ENCODE results near the gene KCNJ2. TPM values are rescaled to one million over a fixed set of nuclear protein-coding genes. Genes with fewer than 3 reads are reported as not detected.

KCNJ2 gene
- total RNA-seq, 2 experiments from 2014 or later, result not detected

DNA sequence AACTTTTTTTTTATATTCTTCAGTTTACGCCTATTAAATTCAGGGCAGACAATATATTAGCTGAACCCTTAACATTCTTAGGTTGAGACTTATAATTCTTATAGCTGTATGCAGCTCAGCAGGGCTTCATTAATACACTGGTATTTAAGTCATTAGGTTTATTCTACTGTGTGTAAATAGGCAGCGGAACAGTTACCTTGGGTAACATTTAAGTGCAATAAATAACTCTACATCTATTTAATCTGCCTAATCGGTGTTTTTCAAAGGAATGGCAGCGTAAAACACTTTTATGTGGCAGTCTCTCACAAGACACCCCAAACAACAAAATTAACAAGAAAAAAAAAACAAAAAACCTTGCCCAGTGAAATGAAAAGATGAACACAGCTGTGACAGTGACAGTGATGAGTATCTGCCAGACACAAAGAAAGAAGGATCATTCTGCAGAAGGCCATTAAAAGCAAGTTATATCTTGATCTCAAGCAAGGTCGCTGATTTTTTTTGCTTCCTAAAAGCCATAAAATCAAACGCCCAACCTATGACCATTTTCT lies 32.6 kb downstream of the KCNJ2 start:
- no peak for DNase-seq
- Mint-ChIP-seq H3K27me3 (no peaks in the 10 kb centered on the region), H3K4me3 (no peak overlapping the region), H3K9me3 (no peaks in the 10 kb centered on the region), H3K4me1 (no peaks in the 10 kb centered on the region), H3K36me3 (ENCODE audit: low read depth) (no peaks in the 10 kb centered on the region), H3K27ac (no peak overlapping the region)
- ChIA-PET CTCF (no interaction called here), POLR2A (no interaction called here)

DNA sequence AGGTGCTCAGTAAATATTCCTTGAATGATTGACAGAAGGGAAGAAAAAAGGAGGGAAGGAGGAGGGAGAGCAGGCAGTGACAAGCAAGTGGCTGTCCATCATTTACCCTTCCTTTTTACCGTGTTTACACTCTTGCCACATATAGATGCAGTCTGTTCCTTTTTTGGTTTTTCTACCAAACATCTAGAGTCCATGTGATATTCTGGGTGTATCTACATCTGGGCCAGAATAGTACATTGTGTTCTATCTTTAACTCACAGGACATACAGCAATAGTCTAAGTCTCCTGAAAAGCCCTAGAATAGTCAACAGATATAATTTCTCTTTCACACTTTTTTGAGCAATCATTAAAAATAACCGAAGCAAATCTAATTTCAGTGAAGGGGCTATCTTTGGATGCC lies 33.5 kb downstream of the KCNJ2 start:
- DNase-seq, result no peak
- CTCF ChIA-PET, result no interaction called here
- Mint-ChIP-seq H3K4me3 (no peak overlapping the region), H3K27me3 (no peaks in the 10 kb centered on the region), H3K36me3 (ENCODE audit: low read depth) (no peaks in the 10 kb centered on the region), H3K27ac (no peak overlapping the region), H3K9me3 (no peaks in the 10 kb centered on the region), H3K4me1 (no peaks in the 10 kb centered on the region)
- POLR2A ChIA-PET, result no interaction called here

DNA sequence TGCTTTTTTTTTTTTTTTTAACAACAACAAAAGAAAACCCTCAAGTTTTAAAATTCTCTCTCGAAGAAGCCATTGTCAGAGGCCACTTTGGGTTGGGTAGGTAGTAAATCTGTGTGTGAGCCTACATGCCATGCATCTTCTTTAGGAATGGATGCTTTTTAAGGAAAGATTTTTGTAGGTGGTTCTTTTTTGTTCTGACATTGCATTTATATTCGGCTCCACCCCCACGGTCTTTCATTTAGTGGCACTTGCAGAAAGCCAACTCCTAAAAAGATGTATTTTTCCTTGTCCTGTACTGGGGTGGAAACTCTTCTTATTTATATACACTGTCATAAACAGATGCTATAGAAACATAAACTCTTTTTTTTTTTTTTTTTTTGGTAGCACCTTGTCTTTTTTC lies 35.1 kb downstream of the KCNJ2 start:
- no peaks in the 10 kb centered on the region for H3K4me1 Mint-ChIP-seq
- no peaks in the 10 kb centered on the region for H3K9me3 Mint-ChIP-seq
- no peaks in the 10 kb centered on the region for H3K36me3 Mint-ChIP-seq (ENCODE audit: low read depth)
- no peak overlapping the region for H3K4me3 Mint-ChIP-seq
- ChIA-PET CTCF (no interaction called here), POLR2A (no interaction called here)
- no peak overlapping the region for H3K27ac Mint-ChIP-seq
- no peaks in the 10 kb centered on the region for H3K27me3 Mint-ChIP-seq
- no peak for DNase-seq

DNA sequence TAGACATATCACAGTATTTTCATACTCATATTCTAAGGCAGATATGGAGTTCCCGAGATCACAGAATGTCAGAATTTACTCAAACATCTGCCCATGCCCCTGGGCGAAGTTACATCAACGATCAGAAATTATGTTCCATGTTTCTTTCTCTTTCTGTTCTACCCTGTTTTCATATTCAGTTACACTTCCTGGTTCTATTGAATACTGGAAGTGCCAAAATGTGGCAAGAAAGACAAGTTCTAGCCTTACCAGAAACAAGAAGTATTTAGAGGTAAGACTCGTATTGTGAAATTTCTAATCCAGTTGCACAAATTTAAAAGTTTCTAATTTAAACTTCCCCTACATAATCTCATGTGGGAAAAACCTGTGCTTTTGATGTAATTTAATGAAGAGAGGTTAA lies 36.1 kb downstream of the KCNJ2 start:
- ChIA-PET CTCF (no interaction called here), POLR2A (no interaction called here)
- Mint-ChIP-seq H3K27me3 (no peaks in the 10 kb centered on the region), H3K27ac (no peak overlapping the region), H3K4me3 (no peak overlapping the region), H3K9me3 (no peaks in the 10 kb centered on the region), H3K4me1 (no peaks in the 10 kb centered on the region), H3K36me3 (ENCODE audit: low read depth) (no peaks in the 10 kb centered on the region)
- no peak for DNase-seq

DNA sequence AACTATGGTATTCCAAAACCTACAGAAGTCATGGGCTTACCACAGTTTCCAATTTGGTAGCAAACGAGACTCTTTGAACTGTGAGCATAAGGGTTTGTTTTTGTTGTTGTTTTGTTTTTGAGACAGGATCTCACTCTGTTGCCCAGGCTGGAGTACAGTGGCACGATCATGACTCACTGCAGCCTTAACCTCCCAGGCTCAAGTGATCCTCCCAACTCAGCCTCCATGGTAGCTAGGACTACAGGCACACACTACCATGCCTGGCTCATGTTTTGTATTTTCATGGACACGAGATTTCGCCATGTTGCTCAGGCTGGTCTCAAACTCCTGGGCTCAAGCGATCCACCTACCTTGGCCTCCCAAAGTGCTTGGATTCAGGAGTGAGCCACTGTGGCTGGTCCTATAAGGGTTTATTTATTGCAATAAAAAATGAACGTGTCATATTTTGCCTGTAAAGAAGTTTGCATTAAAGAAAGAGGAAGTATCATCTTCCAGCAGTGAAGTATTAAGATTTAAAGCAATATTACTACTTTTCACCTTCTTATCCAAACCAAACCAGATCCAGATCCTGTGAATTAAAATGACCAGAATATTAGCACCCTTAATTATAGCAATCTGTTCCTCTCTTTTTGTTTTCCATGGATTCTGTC lies 37.2 kb downstream of the KCNJ2 start:
- CTCF ChIA-PET, result no interaction called here
- Mint-ChIP-seq H3K4me3 (no peak overlapping the region), H3K36me3 (ENCODE audit: low read depth) (no peaks in the 10 kb centered on the region), H3K9me3 (no peaks in the 10 kb centered on the region), H3K27me3 (no peaks in the 10 kb centered on the region), H3K4me1 (no peaks in the 10 kb centered on the region), H3K27ac (no peak overlapping the region)
- no peak for DNase-seq
- POLR2A ChIA-PET, result no interaction called here

DNA sequence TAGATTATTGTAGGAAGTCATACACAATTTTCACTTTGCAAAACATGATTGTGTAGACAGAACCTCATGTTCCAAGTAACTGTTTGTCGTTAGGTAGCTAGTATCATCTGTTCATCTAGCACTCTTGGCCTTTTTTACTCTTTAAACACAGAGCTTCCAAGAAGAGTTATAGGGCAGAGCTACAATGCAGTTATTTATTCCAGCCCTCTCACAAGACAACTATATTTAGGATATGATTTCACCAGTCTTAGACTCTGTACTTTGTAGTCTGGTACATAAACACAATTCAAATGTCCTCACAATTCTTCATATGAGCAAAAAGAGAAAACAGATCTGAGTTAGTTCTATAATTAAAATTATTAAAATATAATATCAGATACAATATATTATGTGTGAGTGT lies 37.9 kb downstream of the KCNJ2 start:
- Mint-ChIP-seq H3K27ac (no peak overlapping the region), H3K27me3 (no peaks in the 10 kb centered on the region), H3K4me1 (no peaks in the 10 kb centered on the region), H3K36me3 (ENCODE audit: low read depth) (no peaks in the 10 kb centered on the region), H3K4me3 (no peak overlapping the region), H3K9me3 (no peaks in the 10 kb centered on the region)
- no peak for DNase-seq
- ChIA-PET POLR2A (no interaction called here), CTCF (no interaction called here)

DNA sequence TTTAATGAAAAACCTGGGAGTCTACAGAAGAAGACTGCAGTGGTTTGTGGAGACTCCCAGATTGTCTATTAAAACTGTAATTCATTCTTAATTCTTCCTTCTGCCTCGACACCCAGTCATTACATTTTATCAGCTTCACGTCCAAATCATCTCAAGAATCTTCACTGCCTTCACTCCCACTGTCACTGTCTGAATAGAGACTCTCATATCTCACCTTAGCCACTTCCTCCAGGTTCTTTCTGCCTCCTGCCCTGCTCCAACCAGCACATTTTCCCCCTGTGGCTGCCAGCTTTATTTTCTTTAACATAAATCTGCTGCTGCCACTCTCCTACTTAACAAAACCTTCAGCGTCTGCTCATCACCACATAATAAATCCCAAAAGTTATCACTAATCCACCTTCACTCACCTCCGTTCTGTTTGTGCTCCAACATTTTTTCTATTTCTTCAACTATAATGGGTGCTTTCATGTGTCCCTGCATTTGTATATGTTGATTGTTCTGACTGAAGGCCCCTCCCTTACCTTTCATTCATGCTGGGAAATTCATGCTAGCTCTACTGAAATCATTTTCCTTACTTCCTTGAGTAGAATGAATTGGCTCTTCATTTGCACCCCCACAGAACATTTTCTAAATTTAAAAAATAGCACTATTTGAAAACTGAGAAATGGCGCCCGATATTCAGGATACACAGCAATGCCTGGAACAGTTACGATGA lies 38.9 kb downstream of the KCNJ2 start:
- no peak for DNase-seq
- Mint-ChIP-seq H3K27ac (no peak overlapping the region), H3K27me3 (no peaks in the 10 kb centered on the region), H3K9me3 (no peaks in the 10 kb centered on the region), H3K36me3 (ENCODE audit: low read depth) (no peaks in the 10 kb centered on the region), H3K4me1 (no peaks in the 10 kb centered on the region), H3K4me3 (no peak overlapping the region)
- POLR2A ChIA-PET, result no interaction called here
- CTCF ChIA-PET, result no interaction called here

DNA sequence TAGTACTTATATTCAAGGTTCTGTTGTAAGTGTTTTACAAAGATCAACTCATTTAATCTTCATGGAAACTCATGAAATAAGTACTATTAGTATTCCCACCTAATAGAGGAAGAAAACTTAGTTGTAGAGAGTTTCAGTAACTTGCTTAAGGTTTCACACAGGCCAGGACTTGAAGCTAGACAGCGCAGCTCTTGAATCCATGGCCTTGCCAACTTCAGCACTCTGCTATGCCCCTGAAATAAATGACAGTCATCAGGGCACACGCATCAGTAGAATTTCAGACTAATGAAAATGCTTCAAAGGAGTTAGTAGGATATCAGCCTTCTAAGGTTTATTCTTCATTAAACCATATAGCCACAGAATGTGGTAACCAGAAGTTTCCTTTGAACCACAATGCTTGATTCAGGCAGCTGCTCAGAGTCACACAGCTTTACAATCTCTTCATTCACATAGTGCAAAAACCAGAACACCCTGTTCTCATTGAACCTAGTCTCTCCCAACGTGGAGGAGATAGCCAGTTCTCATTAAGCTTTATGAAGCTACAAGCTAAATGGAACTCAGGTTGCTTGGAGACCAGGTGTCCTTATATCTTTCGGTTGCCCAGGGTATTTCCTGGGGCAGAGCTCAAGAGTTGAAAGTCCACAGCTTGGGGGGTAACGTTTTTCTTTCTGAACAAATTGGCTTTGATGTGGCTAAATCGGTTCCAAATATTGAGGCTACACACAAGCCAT lies 39.7 kb downstream of the KCNJ2 start:
- ChIA-PET CTCF (no interaction called here), POLR2A (no interaction called here)
- Mint-ChIP-seq H3K4me3 (no peak overlapping the region), H3K36me3 (ENCODE audit: low read depth) (no peaks in the 10 kb centered on the region), H3K27ac (no peak overlapping the region), H3K9me3 (no peaks in the 10 kb centered on the region), H3K27me3 (no peaks in the 10 kb centered on the region), H3K4me1 (no peaks in the 10 kb centered on the region)
- DNase-seq, result no peak

DNA sequence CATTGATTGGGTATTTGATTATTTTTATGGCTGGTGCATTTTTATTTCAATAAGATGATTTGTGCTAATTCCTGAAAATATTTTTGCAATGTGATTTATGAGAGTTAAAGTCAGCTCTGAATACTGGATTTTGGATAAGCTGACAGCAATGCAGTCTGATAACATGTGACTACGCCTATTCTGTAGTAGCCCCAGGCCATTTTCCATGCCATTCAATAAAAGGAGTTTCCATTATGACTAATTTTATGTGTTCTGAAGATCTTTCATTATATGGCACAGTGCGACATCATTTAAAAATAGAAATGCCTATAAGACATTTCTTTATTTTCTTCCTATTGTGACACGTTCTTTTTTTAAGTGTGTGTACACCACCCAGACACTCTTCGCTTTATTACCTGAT lies 46.3 kb downstream of the KCNJ2 start:
- DNase-seq, result no peak
- Mint-ChIP-seq H3K4me3 (no peak overlapping the region), H3K27ac (no peak overlapping the region), H3K4me1 (no peaks in the 10 kb centered on the region), H3K27me3 (no peaks in the 10 kb centered on the region), H3K36me3 (ENCODE audit: low read depth) (no peaks in the 10 kb centered on the region), H3K9me3 (peaks cover 2% of the 10 kb centered on the region)
- ChIA-PET CTCF (no interaction called here), POLR2A (no interaction called here)

DNA sequence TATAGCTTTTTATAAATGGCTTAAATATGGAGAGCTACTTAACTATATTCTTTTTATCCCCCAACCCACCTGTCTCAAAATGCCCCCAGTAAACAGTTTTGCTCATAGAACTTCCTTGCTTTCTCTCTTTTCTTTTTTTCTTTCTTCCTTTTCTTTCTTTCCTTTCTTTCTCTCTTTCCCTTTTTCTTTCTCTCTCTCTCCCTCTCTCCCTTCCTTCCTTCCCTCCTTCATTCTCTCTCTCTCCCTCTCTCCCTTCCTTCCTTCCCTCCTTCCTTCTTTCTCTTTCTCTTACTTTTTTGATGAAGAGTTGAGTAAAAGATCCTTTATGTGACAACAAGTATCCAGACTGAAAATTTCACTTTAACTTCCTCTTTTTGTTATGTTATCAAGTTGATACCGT lies 48.2 kb downstream of the KCNJ2 start:
- no peak for DNase-seq
- Mint-ChIP-seq H3K27me3 (no peaks in the 10 kb centered on the region), H3K36me3 (ENCODE audit: low read depth) (no peaks in the 10 kb centered on the region), H3K4me1 (no peaks in the 10 kb centered on the region), H3K9me3 (peaks cover 2% of the 10 kb centered on the region), H3K27ac (no peak overlapping the region), H3K4me3 (no peak overlapping the region)
- ChIA-PET CTCF (no interaction called here), POLR2A (no interaction called here)

DNA sequence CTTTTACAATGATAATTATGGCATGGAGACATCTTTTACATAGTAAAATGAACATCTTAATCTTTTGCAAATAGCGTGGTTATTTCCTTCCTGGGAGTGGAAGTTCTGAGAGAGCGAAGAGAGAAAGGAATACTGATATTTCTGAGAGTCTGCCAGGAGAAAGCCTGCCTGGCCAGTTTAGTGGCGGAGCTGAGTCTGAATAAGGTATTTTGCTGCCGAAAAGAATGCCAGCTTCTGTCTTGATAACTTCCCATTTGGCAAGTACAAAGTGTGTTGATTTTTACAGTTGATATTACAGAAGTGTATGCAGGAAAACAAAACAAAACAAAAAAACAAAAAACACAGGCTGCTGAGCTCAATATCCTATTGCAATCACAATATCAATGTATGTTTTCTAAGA lies 55.9 kb downstream of the KCNJ2 start:
- Mint-ChIP-seq H3K4me1 (no peaks in the 10 kb centered on the region), H3K27me3 (no peaks in the 10 kb centered on the region), H3K4me3 (no peak overlapping the region), H3K9me3 (no peaks in the 10 kb centered on the region), H3K27ac (no peak overlapping the region), H3K36me3 (ENCODE audit: low read depth) (no peaks in the 10 kb centered on the region)
- ChIA-PET POLR2A (no interaction called here), CTCF (no interaction called here)
- no peak for DNase-seq
